Mucosa of rectum (tissue), 2 donors: ENCODE data around the gene ATP11A.

Experiments
- H3K27ac ChIP-seq, 2 donors: one replicate each; pipeline ENCODE4 v1.7.0; 2013; ENCODE audit warnings: inconsistent platforms in 2 of 2, low read depth in 2 of 2, low read length in 2 of 2
- H3K27me3 ChIP-seq, 2 donors: one replicate each; pipeline ENCODE4 v1.7.0; 2013; ENCODE audit warnings: low read length in 2 of 2; ENCODE audit not compliant: control insufficient read depth in 2 of 2, insufficient read depth in 2 of 2
- H3K36me3 ChIP-seq, 2 donors: one replicate each; pipeline ENCODE4 v1.7.0; 2013; ENCODE audit warnings: low read length in 2 of 2; ENCODE audit not compliant: control insufficient read depth in 2 of 2, insufficient read depth in 2 of 2
- H3K4me1 ChIP-seq, 2 donors: one replicate each; pipeline ENCODE4 v1.7.0; 2013; ENCODE audit warnings: low read length in 2 of 2, mild to moderate bottlenecking in 1 of 2; ENCODE audit not compliant: control insufficient read depth in 2 of 2, insufficient read depth in 2 of 2
- H3K4me3 ChIP-seq, 2 donors: one replicate each; pipeline ENCODE4 v1.7.0; 2013; ENCODE audit warnings: low read length in 2 of 2
- H3K9ac ChIP-seq, 2 donors: one replicate each; pipeline ENCODE4 v1.7.0; 2013; ENCODE audit warnings: low read length in 2 of 2, low read depth in 1 of 2, mild to moderate bottlenecking in 1 of 2
- H3K9me3 ChIP-seq, 2 donors: one replicate each; pipeline ENCODE4 v1.7.0; 2013; ENCODE audit warnings: low read length in 2 of 2; ENCODE audit not compliant: control insufficient read depth in 2 of 2
- donor health status: healthy.
- donor health status: Normal muscosa, but diverticular disease.

ATP11A gene

DNA sequence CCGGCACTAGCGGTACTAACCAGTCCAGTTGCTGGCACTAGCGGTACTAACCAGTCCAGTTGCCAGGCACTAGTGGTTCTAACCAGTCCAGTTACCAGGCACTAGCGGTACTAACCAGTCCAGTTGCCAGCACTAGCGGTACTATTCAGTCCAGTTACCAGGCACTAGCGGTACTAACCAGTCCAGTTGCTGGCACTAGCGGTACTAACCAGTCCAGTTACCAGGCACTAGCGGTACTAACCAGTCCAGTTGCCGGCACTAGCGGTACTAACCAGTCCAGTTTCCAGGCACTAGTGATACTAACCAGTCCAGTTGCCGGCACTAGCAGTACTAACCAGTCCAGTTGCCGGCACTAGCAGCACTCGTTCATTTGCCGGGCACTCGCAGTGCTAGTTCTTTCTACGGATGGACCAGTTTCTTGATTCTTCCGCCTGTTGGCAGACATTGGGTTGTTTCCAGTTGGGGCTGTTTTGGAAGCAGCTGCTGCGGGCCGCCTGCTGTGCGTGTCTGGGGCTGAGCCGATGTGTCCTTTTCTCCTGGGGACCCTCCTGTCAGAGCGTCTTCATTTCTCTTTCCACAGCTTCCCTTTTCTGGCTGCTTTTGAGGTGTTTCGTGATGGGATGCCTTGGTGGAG is 155.8 kb downstream of the ATP11A start:
- H3K9ac ChIP-seq, result no peak overlapping the region
- peaks cover 8 to 11% of the 10 kb centered on the region in 2 donors for H3K36me3 ChIP-seq
- H3K9me3 ChIP-seq, result no peaks in the 10 kb centered on the region
- H3K4me3 ChIP-seq, result no peak overlapping the region
- H3K27me3 ChIP-seq, result no peaks in the 10 kb centered on the region
- H3K27ac ChIP-seq, result no peak overlapping the region
- H3K4me1 ChIP-seq, result no peaks in the 10 kb centered on the region

DNA sequence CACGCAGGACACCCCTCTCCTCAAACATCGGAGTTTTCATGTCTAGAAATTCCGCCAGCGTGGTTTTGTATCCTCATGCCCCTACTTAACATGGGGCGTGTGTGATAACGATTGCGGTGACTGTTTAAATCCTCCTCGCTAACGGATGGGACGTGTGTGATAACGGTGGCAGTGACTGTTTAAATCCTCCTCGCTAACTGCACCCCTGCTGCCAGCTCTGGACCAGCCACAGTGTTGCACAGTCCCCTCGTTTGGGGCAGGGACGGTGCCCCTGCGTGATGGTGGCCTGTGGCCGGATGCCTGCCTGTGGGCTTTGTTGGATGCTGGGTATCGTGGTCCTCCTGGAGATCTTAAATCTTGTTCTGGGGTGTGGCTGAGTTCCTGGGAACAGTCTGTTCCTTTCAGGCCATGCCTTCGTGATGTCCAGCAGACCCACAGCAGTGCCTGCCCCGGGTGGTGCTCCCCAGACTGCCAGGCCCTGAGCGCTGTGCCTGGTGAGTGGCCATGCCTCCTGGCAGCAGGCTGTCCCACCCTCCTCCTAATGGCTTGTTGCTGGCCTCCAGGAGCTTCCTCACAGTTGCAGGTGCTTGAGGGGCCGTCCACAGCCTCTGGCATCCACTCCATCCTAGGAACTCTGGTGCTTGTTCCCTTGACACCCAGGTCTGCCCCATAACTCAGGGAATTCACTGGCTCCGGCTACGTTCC is 156.7 kb downstream of the ATP11A start:
- Histone ChIP-seq H3K9ac (no peak overlapping the region), H3K4me1 (no peaks in the 10 kb centered on the region), H3K27ac (no peak overlapping the region), H3K27me3 (no peaks in the 10 kb centered on the region), H3K4me3 (no peak overlapping the region), H3K9me3 (no peaks in the 10 kb centered on the region), H3K36me3 (peaks cover 8 to 11% of the 10 kb centered on the region in 2 donors)

DNA sequence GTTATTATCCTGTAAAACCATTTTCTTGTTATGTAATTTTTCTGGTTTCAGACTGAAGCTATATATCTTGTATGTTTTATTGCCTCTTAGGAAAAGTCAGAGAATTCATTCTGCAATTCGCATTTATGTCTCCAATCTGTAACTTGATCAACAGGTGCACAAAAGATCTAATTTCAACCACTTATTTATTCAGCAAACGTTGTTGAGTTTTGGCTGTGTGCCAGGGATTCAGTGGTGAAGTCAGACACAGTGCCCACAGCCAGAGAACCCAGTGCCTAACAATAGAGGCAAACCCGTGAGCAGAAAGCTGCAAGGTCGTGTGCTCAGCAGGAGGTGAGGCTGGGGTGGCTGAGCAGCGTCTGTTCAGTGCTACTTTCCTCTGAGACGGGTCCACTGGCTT is 159.7 kb downstream of the ATP11A start:
- Histone ChIP-seq H3K4me1 (no peaks in the 10 kb centered on the region), H3K27me3 (no peaks in the 10 kb centered on the region), H3K4me3 (no peak overlapping the region), H3K36me3 (peaks cover 0 to 3% of the 10 kb centered on the region in 2 donors), H3K9me3 (no peaks in the 10 kb centered on the region), H3K9ac (no peak overlapping the region), H3K27ac (no peak overlapping the region)

- no peaks in the 10 kb centered on the region for H3K9me3 ChIP-seq
- no peak overlapping the region for H3K27ac ChIP-seq
- peaks cover 0 to 2% of the 10 kb centered on the region in 2 donors for H3K36me3 ChIP-seq
- H3K9ac ChIP-seq, result no peak overlapping the region
- H3K27me3 ChIP-seq, result no peaks in the 10 kb centered on the region
- H3K4me1 ChIP-seq, result no peaks in the 10 kb centered on the region
- H3K4me3 ChIP-seq, result no peak overlapping the region
Observed at GRCh38 chr13:112850273-112850672, 160.4 kb downstream of the ATP11A start.

DNA sequence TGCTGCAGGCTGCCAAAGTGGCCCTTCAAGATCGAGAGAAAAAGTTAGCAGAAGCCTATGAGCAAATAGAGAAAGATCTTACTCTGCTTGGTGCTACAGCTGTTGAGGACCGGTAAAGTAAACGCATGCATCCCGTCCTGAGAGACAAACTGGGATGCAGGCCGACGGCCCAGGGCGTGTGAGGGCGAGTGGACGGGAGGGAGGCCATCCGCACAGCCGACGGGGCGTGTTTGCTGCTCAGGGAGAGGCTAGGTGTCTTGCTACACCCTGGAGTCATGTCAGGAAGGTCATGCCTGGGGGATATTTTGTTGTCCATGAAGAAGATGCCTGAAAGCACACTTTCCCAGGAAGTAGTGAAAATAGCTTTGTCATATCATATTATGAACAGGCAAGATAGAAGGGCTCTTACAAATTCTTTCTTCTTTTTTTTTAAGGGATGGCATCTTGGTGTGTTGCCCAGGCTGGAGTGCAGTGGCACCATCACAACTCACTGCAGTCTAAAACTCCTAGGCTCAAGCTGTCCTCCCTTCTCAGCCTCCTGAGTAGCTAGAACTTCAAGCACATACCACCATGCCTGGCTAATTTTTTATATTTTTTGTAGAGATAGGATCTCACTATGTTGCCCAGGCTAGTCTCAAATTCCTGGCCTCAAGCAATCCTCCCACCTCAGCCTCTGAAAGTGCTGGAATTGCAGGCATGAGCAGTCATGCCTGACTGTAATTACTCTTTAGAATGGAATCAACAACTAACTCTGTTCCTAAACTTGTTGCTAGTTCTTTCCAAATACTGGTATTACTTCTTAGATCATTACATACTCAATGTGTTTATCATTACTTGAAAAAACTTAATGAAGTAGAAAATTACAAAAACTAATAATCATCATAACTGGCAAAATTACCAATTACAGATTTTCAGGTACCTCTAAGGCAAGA is 161.5 kb downstream of the ATP11A start:
- H3K9ac ChIP-seq, result no peak overlapping the region
- peaks cover 0 to 7% of the 10 kb centered on the region in 2 donors for H3K36me3 ChIP-seq
- no peak overlapping the region for H3K27ac ChIP-seq
- no peaks in the 10 kb centered on the region for H3K4me1 ChIP-seq
- no peaks in the 10 kb centered on the region for H3K9me3 ChIP-seq
- H3K27me3 ChIP-seq, result no peaks in the 10 kb centered on the region
- H3K4me3 ChIP-seq, result no peak overlapping the region

GRCh38 chr13:112852392-112852791 is 162.6 kb downstream of the ATP11A start:
- no peak overlapping the region for H3K9ac ChIP-seq
- no peaks in the 10 kb centered on the region for H3K27me3 ChIP-seq
- no peak overlapping the region for H3K4me3 ChIP-seq
- peaks cover 0 to 12% of the 10 kb centered on the region in 2 donors for H3K36me3 ChIP-seq
- no peak overlapping the region for H3K27ac ChIP-seq
- H3K9me3 ChIP-seq, result no peaks in the 10 kb centered on the region
- no peaks in the 10 kb centered on the region for H3K4me1 ChIP-seq

DNA sequence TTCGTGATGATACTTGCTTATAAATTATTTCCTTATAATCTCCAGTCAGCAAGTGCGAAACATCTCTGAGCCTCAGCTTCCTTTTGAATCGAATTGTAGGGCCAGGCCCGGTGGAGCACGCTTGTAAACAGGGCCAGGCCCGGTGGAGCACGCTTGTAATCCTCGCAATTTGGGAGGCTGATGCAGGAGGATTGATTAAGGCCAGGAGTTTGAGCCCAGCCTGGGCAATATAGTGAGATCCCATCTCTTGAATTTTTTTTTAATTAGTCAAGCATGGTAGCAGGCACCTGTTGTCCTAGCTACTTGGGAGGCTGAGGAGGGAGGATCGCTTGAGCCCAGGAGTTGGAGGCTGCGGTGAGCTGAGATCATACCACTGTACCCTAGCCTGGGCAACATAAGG is 163.0 kb downstream of the ATP11A start:
- H3K27me3 ChIP-seq, result no peaks in the 10 kb centered on the region
- H3K4me3 ChIP-seq, result no peak overlapping the region
- H3K9ac ChIP-seq, result no peak overlapping the region
- H3K27ac ChIP-seq, result no peak overlapping the region
- H3K4me1 ChIP-seq, result no peaks in the 10 kb centered on the region
- H3K36me3 ChIP-seq, result peaks cover 1 to 13% of the 10 kb centered on the region in 2 donors
- no peaks in the 10 kb centered on the region for H3K9me3 ChIP-seq

DNA sequence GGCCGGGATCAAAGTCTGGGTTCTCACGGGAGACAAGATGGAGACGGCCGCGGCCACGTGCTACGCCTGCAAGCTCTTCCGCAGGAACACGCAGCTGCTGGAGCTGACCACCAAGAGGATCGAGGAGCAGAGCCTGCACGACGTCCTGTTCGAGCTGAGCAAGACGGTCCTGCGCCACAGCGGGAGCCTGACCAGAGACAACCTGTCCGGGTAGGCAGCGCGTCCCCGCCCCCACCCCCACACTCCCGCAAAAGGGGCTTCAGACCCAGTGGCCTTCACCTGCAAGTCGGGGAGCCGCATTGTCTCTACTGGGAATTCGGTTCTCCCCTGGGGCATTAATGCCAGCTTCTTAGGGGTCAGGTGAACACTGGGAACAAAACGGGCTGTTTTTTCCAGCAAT is 164.5 kb downstream of the ATP11A start:
- peaks cover 3 to 25% of the 10 kb centered on the region in 2 donors for H3K36me3 ChIP-seq
- no peaks in the 10 kb centered on the region for H3K27me3 ChIP-seq
- no peak overlapping the region for H3K27ac ChIP-seq
- H3K4me3 ChIP-seq, result no peak overlapping the region
- no peaks in the 10 kb centered on the region for H3K4me1 ChIP-seq
- H3K9ac ChIP-seq, result no peak overlapping the region
- H3K9me3 ChIP-seq, result no peaks in the 10 kb centered on the region

DNA sequence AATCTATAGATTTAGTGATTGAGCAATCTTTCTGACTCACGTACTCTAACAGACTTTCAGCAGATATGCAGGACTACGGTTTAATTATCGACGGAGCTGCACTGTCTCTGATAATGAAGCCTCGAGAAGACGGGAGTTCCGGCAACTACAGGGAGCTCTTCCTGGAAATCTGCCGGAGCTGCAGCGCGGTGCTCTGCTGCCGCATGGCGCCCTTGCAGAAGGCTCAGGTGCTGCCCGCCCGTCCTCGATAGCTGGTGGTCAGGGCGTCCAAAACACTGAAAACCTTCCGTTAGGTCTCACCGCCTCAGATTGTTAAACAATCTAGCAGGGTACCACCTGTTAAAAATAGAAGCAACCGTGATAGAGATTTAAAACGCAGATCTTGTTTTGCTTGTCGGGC is 166.0 kb downstream of the ATP11A start:
- Histone ChIP-seq H3K4me1 (no peaks in the 10 kb centered on the region), H3K9me3 (no peaks in the 10 kb centered on the region), H3K4me3 (no peak overlapping the region), H3K27ac (no peak overlapping the region), H3K36me3 (peaks cover 8 to 25% of the 10 kb centered on the region in 2 donors), H3K27me3 (no peaks in the 10 kb centered on the region), H3K9ac (no peak overlapping the region)
